Keratinocyte (primary cell): Measurements from ENCODE around the gene UGT3A1. TPM values are rescaled to one million over a fixed set of nuclear protein-coding genes. Genes with fewer than 3 reads are reported as not detected.

Source experiments
- DNase-seq: peaks from one replicate; pipeline ENCODE4 v3.0.0-alpha.2; 2011; ENCODE audit warnings: low read depth, missing footprints, low spot score
- FAIRE-seq: peaks from 2 replicates; lab custom pipeline; 2011; peaks lifted over from hg19 to GRCh38; lab: Jason Lieb, UNC
- H2AFZ ChIP-seq: 2 replicates; pipeline ENCODE4 v1.6.0; 2012; ENCODE audit warnings: low read length, control low read depth, inconsistent platforms; ENCODE audit not compliant: control insufficient read depth
- H3K27ac ChIP-seq: 2 replicates; pipeline ENCODE4 v1.5.1; 2011; ENCODE audit warnings: low read length; ENCODE audit not compliant: control insufficient read depth, insufficient read depth
- H3K27me3 ChIP-seq: 3 replicates; pipeline ENCODE4 v1.6.0; 2011; ENCODE audit warnings: low read length; ENCODE audit not compliant: control insufficient read depth, insufficient read depth; ENCODE audit errors: extremely low read depth
- H3K36me3 ChIP-seq, 2 experiments: 2 replicates in 1 of 2; 3 replicates in 1 of 2; pipeline ENCODE4 v1.5.1; 2011; ENCODE audit warnings: low read length in 2 of 2, mild to moderate bottlenecking in 1 of 2; ENCODE audit not compliant: control insufficient read depth in 2 of 2, insufficient read depth in 2 of 2; ENCODE audit errors: extremely low read depth in 1 of 2
- H3K4me1 ChIP-seq: 3 replicates; pipeline ENCODE4 v1.5.1; 2011; ENCODE audit warnings: low read length; ENCODE audit not compliant: control insufficient read depth, insufficient read depth; ENCODE audit errors: extremely low read depth
- H3K4me2 ChIP-seq: 3 replicates; pipeline ENCODE4 v1.6.0; 2011; ENCODE audit warnings: low read depth, low read length; ENCODE audit not compliant: control insufficient read depth, insufficient read depth; ENCODE audit errors: extremely low read depth
- H3K4me3 ChIP-seq, 3 experiments: fragments of 200-600 bp in 1 of 3; sonication (generic) in 1 of 3; 2 replicates in 2 of 3; 3 replicates in 1 of 3; pipeline ENCODE4 v1.5.1; 2011 to 2016; ENCODE audit warnings: low read length in 3 of 3, mild to moderate bottlenecking in 3 of 3, control low read depth in 2 of 3, inconsistent platforms in 1 of 3, low read depth in 1 of 3, mixed read lengths in 1 of 3, mixed run types in 1 of 3, moderate library complexity in 1 of 3; ENCODE audit not compliant: control insufficient read depth in 2 of 3, insufficient read depth in 2 of 3; ENCODE audit errors: extremely low read depth in 1 of 3
- H3K79me2 ChIP-seq: 2 replicates; pipeline ENCODE4 v1.6.0; 2012; ENCODE audit warnings: low read length; ENCODE audit not compliant: control insufficient read depth, insufficient read depth
- H3K9ac ChIP-seq: 3 replicates; pipeline ENCODE4 v1.6.0; 2011; ENCODE audit warnings: low read length; ENCODE audit not compliant: control insufficient read depth, insufficient read depth; ENCODE audit errors: extremely low read depth
- H3K9me1 ChIP-seq: 3 replicates; pipeline ENCODE4 v1.6.0; 2011; ENCODE audit warnings: low read length; ENCODE audit not compliant: control insufficient read depth, insufficient read depth; ENCODE audit errors: extremely low read depth
- H3K9me3 ChIP-seq: 2 replicates; pipeline ENCODE4 v1.5.1; 2012; ENCODE audit warnings: low read depth, low read length; ENCODE audit not compliant: control insufficient read depth
- H4K20me1 ChIP-seq: 3 replicates; pipeline ENCODE4 v1.6.0; 2011; ENCODE audit warnings: low read length; ENCODE audit not compliant: control insufficient read depth, insufficient read depth; ENCODE audit errors: extremely low read depth
- CTCF ChIP-seq, 3 experiments: IDR thresholded peaks in 1 of 3; conservative IDR thresholded peaks in 1 of 3; optimal IDR thresholded peaks in 1 of 3; 2 replicates in 2 of 3; 3 replicates in 1 of 3; pipeline versions ENCODE3 to v1.5.1; 2011; ENCODE audit warnings: low read length in 3 of 3, mild to moderate bottlenecking in 3 of 3, moderate library complexity in 2 of 3, control low read depth in 1 of 3, inconsistent platforms in 1 of 3; ENCODE audit not compliant: insufficient read depth in 2 of 3; ENCODE audit errors: extremely low read depth in 1 of 3
- EZH2 ChIP-seq: IDR thresholded peaks from one replicate; pipeline ENCODE4 v1.6.1; 2012; ENCODE audit warnings: inconsistent platforms, mild to moderate bottlenecking, low read length, moderate library complexity
- dilution Hi-C: fragments of 300-500 bp; cut with MboI; formaldehyde crosslinking; loops from one replicate; pipeline ENCODE4 v1.7.0; 2020; ENCODE audit warnings: low sequenced_read_pairs; ENCODE audit not compliant: extremely low pct_ligation_motif_present
- polyA plus RNA-seq, 5 experiments: library from polyadenylated mRNA; depleted of rRNA in 3 of 5; stranded (reverse) in 3 of 5; stranded (forward) in 1 of 5; unstranded in 1 of 5; fragments of >200 nt; gene quantifications; 1 replicate in 1 of 5; 2 replicates in 3 of 5; 3 replicates in 1 of 5; pipeline versions ENCODE4 v1.2.1 to v1.2.3, GENCODE V29; 2011 to 2012; ENCODE audit warnings: missing spikeins in 2 of 5, low read depth in 1 of 5, low replicate concordance in 1 of 5

Gene UGT3A1
- polyA plus RNA-seq, 1 donor (not counting 4 experiments of a cell fraction or from before 2014, with no cell fraction given): not detected

GRCh38 chr5:36028816-36029465 lies 37.8 kb upstream of the UGT3A1 start:
- Histone ChIP-seq H3K79me2 (no peaks in the 10 kb centered on the region), H3K9me1 (no peaks in the 10 kb centered on the region), H3K9ac (no peak overlapping the region), H3K27ac (no peak overlapping the region), H2AFZ (no peak overlapping the region), H4K20me1 (no peaks in the 10 kb centered on the region), H3K4me3 (no peak overlapping the region), H3K36me3 (no peaks in the 10 kb centered on the region), H3K9me3 (no peaks in the 10 kb centered on the region), H3K4me1 (no peaks in the 10 kb centered on the region), H3K27me3 (no peaks in the 10 kb centered on the region), H3K4me2 (no peak overlapping the region)
- DNase-seq: no peak
- TF ChIP-seq CTCF (optimal IDR thresholded peaks at IDR 0.05 in 1 of 3, IDR thresholded peaks at IDR 0.05 in 1 of 3, conservative IDR thresholded peaks at IDR 0.05 in 1 of 3; ENCODE audit: extremely low read depth in 1 of 3, insufficient read depth in 2 of 3, low read length in 3 of 3) (no peak), EZH2 (no peak)
- FAIRE-seq: no peak
- dilution Hi-C loops: no loop called here

GRCh38 chr5:36027711-36028110 lies 36.5 kb upstream of the UGT3A1 start:
- Histone ChIP-seq H3K36me3 (no peaks in the 10 kb centered on the region), H3K9me1 (no peaks in the 10 kb centered on the region), H3K27me3 (no peaks in the 10 kb centered on the region), H3K4me3 (no peak overlapping the region), H3K4me2 (no peak overlapping the region), H3K4me1 (no peaks in the 10 kb centered on the region), H4K20me1 (no peaks in the 10 kb centered on the region), H2AFZ (no peak overlapping the region), H3K79me2 (no peaks in the 10 kb centered on the region), H3K9ac (no peak overlapping the region), H3K27ac (no peak overlapping the region), H3K9me3 (no peaks in the 10 kb centered on the region)
- dilution Hi-C loops: no loop called here
- no peak for FAIRE-seq
- no peak for DNase-seq
- TF ChIP-seq CTCF (optimal IDR thresholded peaks at IDR 0.05 in 1 of 3, IDR thresholded peaks at IDR 0.05 in 1 of 3, conservative IDR thresholded peaks at IDR 0.05 in 1 of 3; ENCODE audit: extremely low read depth in 1 of 3, insufficient read depth in 2 of 3, low read length in 3 of 3) (no peak), EZH2 (no peak)
